ENCODE results near the gene AHCY.

DNA sequence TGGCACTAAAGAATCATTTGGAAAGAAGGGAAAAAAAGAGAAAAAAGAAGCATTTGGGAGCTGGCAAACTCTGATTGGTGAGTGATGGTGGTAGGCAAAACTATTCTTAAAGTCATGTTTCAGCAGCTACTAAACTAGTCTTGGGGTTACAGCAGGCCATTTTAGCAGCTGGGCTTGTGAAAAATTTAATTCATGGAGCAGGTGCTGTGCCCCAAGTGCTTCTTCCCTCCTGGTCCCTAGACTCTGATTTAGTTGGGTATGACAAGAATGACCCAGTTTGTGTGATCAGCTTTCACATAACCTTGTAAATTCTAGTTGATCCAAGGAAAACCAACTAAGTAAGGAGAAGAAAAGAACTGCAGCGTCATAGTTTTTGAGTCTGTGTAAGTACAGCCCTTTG lies 63.0 kb downstream of the AHCY start:
- TF ChIP-seq, protein P1, sequence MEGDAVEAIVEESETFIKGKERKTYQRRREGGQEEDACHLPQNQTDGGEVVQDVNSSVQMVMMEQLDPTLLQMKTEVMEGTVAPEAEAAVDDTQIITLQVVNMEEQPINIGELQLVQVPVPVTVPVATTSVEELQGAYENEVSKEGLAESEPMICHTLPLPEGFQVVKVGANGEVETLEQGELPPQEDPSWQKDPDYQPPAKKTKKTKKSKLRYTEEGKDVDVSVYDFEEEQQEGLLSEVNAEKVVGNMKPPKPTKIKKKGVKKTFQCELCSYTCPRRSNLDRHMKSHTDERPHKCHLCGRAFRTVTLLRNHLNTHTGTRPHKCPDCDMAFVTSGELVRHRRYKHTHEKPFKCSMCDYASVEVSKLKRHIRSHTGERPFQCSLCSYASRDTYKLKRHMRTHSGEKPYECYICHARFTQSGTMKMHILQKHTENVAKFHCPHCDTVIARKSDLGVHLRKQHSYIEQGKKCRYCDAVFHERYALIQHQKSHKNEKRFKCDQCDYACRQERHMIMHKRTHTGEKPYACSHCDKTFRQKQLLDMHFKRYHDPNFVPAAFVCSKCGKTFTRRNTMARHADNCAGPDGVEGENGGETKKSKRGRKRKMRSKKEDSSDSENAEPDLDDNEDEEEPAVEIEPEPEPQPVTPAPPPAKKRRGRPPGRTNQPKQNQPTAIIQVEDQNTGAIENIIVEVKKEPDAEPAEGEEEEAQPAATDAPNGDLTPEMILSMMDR (IDR thresholded peaks at IDR 0.05): no peak
- no peak for TF ChIP-seq POLR2A (IDR thresholded peaks at IDR 0.05)

All from heart left ventricle (tissue), 13 donors.